Measurements from ENCODE around the gene TRAF7.
A peak's percentile ranks its signal among the peaks of the same experiment; 100 is the strongest.

Gene TRAF7

DNA sequence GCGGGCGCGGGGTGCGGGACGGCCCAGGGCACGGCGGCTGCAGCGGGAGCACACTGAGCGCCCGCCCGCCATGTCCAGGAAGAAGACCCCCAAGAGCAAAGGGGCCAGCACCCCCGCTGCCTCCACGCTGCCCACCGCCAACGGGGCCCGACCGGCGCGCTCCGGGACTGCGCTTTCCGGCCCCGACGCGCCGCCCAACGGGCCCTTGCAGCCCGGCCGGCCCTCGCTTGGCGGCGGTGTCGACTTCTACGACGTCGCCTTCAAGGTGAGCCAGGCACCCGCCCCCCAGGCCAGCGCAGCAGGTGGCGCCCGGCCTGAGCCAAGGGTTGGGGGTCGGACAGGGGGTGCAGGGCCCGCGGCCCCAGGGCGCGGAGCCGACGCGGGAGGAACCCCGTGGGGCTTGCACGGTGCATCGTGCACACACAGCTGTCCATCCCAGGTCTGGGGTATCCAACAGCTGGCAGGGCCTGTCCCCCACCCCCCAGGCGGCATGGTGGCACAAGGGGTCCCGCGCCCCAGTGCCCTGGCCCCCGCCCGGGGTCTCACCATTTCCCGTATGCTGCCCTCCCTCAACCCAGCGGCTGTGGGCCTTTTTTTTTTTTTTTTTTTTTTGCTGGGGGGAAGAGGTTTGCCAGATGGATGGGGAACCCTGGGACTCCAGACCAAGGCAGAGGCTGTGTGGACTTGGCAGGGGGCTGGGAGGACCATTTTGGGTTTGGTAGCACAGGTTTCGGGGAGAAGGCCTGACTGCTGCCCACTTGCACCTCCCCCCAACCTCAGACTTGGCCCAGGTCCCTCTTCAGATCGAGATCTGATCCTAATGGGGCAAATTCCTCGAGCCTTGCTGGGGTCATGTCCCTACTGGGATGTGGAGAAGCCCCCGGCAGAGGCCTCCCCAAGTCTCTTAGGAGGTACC lies 6.6 kb upstream of the TRAF7 start:
- H3K4me3 ChIP-seq (ENCODE audit: low read length) = peak overlapping the region; percentile 47; the same call in 1 of the 2 replicates
- H3K36me3 ChIP-seq (ENCODE audit: control insufficient read depth, insufficient read depth, low read length) = peaks cover 20% of the 10 kb centered on the region
- H3K27me3 ChIP-seq (ENCODE audit: control insufficient read depth, insufficient read depth, low read length) = no peaks in the 10 kb centered on the region
- H3K27ac ChIP-seq (ENCODE audit: low read length) = no peak overlapping the region
- H3K4me1 ChIP-seq (ENCODE audit: control insufficient read depth, insufficient read depth, low read length) = peaks cover 17% of the 10 kb centered on the region
- no CpG with 5 or more reads among the region's 62 CpGs for WGBS (ENCODE audit: insufficient coverage, insufficient read length)
- H3K9me3 ChIP-seq (ENCODE audit: control insufficient read depth, insufficient read depth, low read length) = no peaks in the 10 kb centered on the region
- no peak for DNase-seq (ENCODE audit: low read depth, low spot score)

- H3K4me1 ChIP-seq (ENCODE audit: control insufficient read depth, insufficient read depth, low read length) = peaks cover 17% of the 10 kb centered on the region
- no peaks in the 10 kb centered on the region for H3K27me3 ChIP-seq (ENCODE audit: control insufficient read depth, insufficient read depth, low read length)
- H3K4me3 ChIP-seq (ENCODE audit: low read length) = no peak overlapping the region; the same call in 1 of the 2 replicates
- no peak for DNase-seq (ENCODE audit: low read depth, low spot score)
- no CpG with 5 or more reads among the region's 24 CpGs for WGBS (ENCODE audit: insufficient coverage, insufficient read length)
- no peak overlapping the region for H3K27ac ChIP-seq (ENCODE audit: low read length)
- H3K9me3 ChIP-seq (ENCODE audit: control insufficient read depth, insufficient read depth, low read length) = no peaks in the 10 kb centered on the region
- H3K36me3 ChIP-seq (ENCODE audit: control insufficient read depth, insufficient read depth, low read length) = peaks cover 21% of the 10 kb centered on the region
These were observed 5.8 kb upstream of the TRAF7 start for GRCh38 chr16:2149630-2150417.

- Histone ChIP-seq H3K27me3 (ENCODE audit: control insufficient read depth, insufficient read depth, low read length) (no peaks in the 10 kb centered on the region), H3K4me3 (ENCODE audit: low read length) (no peak overlapping the region)
These were observed 5.0 kb upstream of the TRAF7 start for GRCh38 chr16:2150418-2151187.

GRCh38 chr16:2151188-2152091 lies 4.1 kb upstream of the TRAF7 start:
- DNase-seq (ENCODE audit: low read depth, low spot score) = no peak
- Histone ChIP-seq H3K9me3 (ENCODE audit: control insufficient read depth, insufficient read depth, low read length) (no peaks in the 10 kb centered on the region), H3K4me3 (ENCODE audit: low read length) (no peak overlapping the region), H3K4me1 (ENCODE audit: control insufficient read depth, insufficient read depth, low read length) (peaks cover 17% of the 10 kb centered on the region), H3K27ac (ENCODE audit: low read length) (no peak overlapping the region), H3K36me3 (ENCODE audit: control insufficient read depth, insufficient read depth, low read length) (peaks cover 21% of the 10 kb centered on the region), H3K27me3 (ENCODE audit: control insufficient read depth, insufficient read depth, low read length) (no peaks in the 10 kb centered on the region)
- WGBS (ENCODE audit: insufficient coverage, insufficient read length) = no CpG with 5 or more reads among the region's 13 CpGs

More at GRCh38 chr16:2150418-2151187, 5.0 kb upstream of the TRAF7 start:
- Histone ChIP-seq H3K36me3 (ENCODE audit: control insufficient read depth, insufficient read depth, low read length) (peaks cover 21% of the 10 kb centered on the region), H3K4me1 (ENCODE audit: control insufficient read depth, insufficient read depth, low read length) (peaks cover 17% of the 10 kb centered on the region), H3K9me3 (ENCODE audit: control insufficient read depth, insufficient read depth, low read length) (no peaks in the 10 kb centered on the region), H3K27ac (ENCODE audit: low read length) (no peak overlapping the region)
- no CpG with 5 or more reads among the region's 18 CpGs for WGBS (ENCODE audit: insufficient coverage, insufficient read length)
- no peak for DNase-seq (ENCODE audit: low read depth, low spot score)

DNA sequence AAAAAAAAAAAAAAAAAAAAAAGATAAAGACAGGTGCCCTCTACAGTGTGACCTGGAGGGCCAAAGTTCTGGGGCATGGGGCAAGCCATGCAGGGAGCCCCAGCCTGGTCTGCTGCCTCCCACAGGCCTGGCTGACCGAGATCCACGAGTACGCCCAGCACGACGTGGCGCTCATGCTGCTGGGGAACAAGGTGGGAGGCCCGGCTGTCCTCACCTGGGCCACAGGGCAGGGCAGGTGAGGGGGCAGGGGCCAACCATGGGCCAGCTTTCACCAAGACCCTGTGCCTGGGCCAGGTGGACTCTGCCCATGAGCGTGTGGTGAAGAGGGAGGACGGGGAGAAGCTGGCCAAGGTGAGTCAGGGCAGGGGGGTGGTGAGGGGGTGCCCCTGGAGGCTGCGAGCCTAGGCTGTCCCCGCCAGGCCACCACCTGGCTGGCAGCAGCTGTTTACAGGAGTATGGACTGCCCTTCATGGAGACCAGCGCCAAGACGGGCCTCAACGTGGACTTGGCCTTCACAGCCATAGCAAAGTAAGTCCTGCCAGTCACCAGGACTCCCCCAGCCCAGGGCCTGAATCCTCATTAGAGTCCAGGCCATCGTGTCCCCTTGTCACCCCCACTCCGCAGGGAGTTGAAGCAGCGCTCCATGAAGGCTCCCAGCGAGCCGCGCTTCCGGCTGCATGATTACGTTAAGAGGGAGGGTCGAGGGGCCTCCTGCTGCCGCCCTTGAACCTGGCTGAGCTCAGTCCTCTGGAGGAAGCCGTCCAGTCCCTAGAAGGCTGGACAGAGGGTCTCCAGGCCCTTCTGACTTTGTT lies 2.7 kb upstream of the TRAF7 start:
- Histone ChIP-seq H3K36me3 (ENCODE audit: control insufficient read depth, insufficient read depth, low read length) (peaks cover 21% of the 10 kb centered on the region), H3K4me3 (ENCODE audit: low read length) (peak overlapping the region; percentile 82), H3K27ac (ENCODE audit: low read length) (peak overlapping the region; percentile 12), H3K9me3 (ENCODE audit: control insufficient read depth, insufficient read depth, low read length) (no peaks in the 10 kb centered on the region), H3K27me3 (ENCODE audit: control insufficient read depth, insufficient read depth, low read length) (no peaks in the 10 kb centered on the region), H3K4me1 (ENCODE audit: control insufficient read depth, insufficient read depth, low read length) (peaks cover 20% of the 10 kb centered on the region)
- no CpG with 5 or more reads among the region's 25 CpGs for WGBS (ENCODE audit: insufficient coverage, insufficient read length)
- no peak for DNase-seq (ENCODE audit: low read depth, low spot score)

DNA sequence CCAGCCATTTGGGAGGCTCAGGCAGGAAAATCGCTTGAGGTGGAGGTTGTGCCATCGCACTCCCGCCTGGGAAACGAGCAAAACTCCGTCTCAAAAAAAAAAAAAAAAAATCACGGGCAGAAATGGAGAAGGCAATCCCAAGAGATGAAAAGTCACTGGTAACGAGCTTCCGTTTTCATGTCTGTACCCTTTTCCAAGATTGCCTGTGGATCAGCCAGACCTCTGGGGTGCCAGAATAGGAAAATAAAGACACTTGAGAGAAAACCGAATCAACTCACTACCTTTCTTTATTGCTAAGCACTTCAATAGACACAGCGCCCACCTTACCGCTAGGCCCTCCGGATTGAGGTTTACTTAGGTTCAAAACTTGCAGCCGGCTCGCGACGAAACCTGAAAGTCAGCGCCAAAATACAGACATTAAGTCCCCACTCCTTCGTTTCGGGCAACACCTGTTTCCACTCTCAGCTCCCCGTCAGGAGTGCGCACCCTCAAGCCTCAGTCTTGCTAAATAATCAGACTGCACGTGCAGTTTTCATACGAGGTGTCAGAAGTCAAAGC lies 970 bp upstream of the TRAF7 start:
- no peak for DNase-seq (ENCODE audit: low read depth, low spot score)

GRCh38 chr16:2155977-2156848 lies 631 bp downstream of the TRAF7 start:
- H3K9me3 ChIP-seq (ENCODE audit: control insufficient read depth, insufficient read depth, low read length) = no peaks in the 10 kb centered on the region
- H3K36me3 ChIP-seq (ENCODE audit: control insufficient read depth, insufficient read depth, low read length) = peaks cover 21% of the 10 kb centered on the region
- DNase-seq (ENCODE audit: low read depth, low spot score) = no peak
- H3K27ac ChIP-seq (ENCODE audit: low read length) = no peak overlapping the region
- WGBS (ENCODE audit: insufficient coverage, insufficient read length) = no CpG with 5 or more reads among the region's 47 CpGs
- peaks cover 20% of the 10 kb centered on the region for H3K4me1 ChIP-seq (ENCODE audit: control insufficient read depth, insufficient read depth, low read length)
- no peaks in the 10 kb centered on the region for H3K27me3 ChIP-seq (ENCODE audit: control insufficient read depth, insufficient read depth, low read length)
- peak overlapping the region; percentile 94 for H3K4me3 ChIP-seq (ENCODE audit: low read length)

More for the DNA sequence above, 970 bp upstream of the TRAF7 start:
- Histone ChIP-seq H3K27ac (ENCODE audit: low read length) (no peak overlapping the region), H3K9me3 (ENCODE audit: control insufficient read depth, insufficient read depth, low read length) (no peaks in the 10 kb centered on the region), H3K27me3 (ENCODE audit: control insufficient read depth, insufficient read depth, low read length) (no peaks in the 10 kb centered on the region), H3K4me1 (ENCODE audit: control insufficient read depth, insufficient read depth, low read length) (peaks cover 24% of the 10 kb centered on the region), H3K4me3 (ENCODE audit: low read length) (peak overlapping the region; percentile 82), H3K36me3 (ENCODE audit: control insufficient read depth, insufficient read depth, low read length) (peaks cover 21% of the 10 kb centered on the region)
- no CpG with 5 or more reads among the region's 23 CpGs for WGBS (ENCODE audit: insufficient coverage, insufficient read length)

DNA sequence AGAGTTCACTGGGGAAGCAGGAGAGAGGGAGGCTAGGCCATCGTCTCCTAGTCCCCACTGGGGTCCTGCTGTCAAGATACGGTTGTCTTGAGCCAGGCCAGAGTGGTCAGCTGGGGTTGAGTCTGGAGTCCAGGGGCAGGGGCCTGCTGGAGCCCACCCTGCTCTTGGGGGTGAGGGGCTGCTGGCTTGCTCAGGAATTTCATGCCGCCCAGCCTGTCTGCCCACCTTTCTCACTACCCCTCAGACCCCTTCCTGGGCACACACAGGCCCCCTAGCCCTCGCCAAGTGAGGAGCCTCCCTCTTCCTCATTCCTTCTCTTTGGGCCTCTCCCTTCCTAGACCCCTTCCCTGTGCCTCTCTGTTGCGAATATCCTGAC lies 1.3 kb downstream of the TRAF7 start:
- Histone ChIP-seq H3K9me3 (ENCODE audit: control insufficient read depth, insufficient read depth, low read length) (no peaks in the 10 kb centered on the region), H3K36me3 (ENCODE audit: control insufficient read depth, insufficient read depth, low read length) (peaks cover 17% of the 10 kb centered on the region), H3K27ac (ENCODE audit: low read length) (no peak overlapping the region), H3K27me3 (ENCODE audit: control insufficient read depth, insufficient read depth, low read length) (no peaks in the 10 kb centered on the region), H3K4me3 (ENCODE audit: low read length) (peak overlapping the region; percentile 94; the same call in 1 of the 2 replicates), H3K4me1 (ENCODE audit: control insufficient read depth, insufficient read depth, low read length) (peaks cover 15% of the 10 kb centered on the region)
- WGBS (ENCODE audit: insufficient coverage, insufficient read length) = no CpG with 5 or more reads among the region's 5 CpGs
- no peak for DNase-seq (ENCODE audit: low read depth, low spot score)

Measured in iPS DF 6.9 (cell line).